ENCODE measurements around the gene RGS3. TPM values are rescaled to one million over a fixed set of nuclear protein-coding genes. Genes with fewer than 3 reads are reported as not detected.

The RGS3 gene
- total and polyA plus RNA-seq, 2 experiments from 2014 or later, result 44.5 to 48.6 TPM

GRCh38 chr9:113626735-113627495 is 163.4 kb downstream of the RGS3 start:
- Histone ChIP-seq H3K36me3 (ENCODE audit: low read depth) (no peaks in the 10 kb centered on the region), H3K27ac (no peak overlapping the region), H3K9me2 (ENCODE audit: insufficient read depth) (no peaks in the 10 kb centered on the region), H3K9ac (no peak overlapping the region), H3K79me2 (ENCODE audit: insufficient read depth) (no peaks in the 10 kb centered on the region), H3K4me3 (no peak overlapping the region), H3K9me3 (ENCODE audit: low read depth) (no peaks in the 10 kb centered on the region), H2AFZ (peak overlapping the region; percentile 54), H3K4me2 (ENCODE audit: unreplicated experiment) (no peak overlapping the region), H3F3A (ENCODE audit: insufficient read depth) (peaks cover 21% of the 10 kb centered on the region), H4K20me1 (ENCODE audit: insufficient read depth) (no peaks in the 10 kb centered on the region), H3K27me3 (replicated peaks; ENCODE audit: insufficient read depth) (no peaks in the 10 kb centered on the region), H3K4me1 (ENCODE audit: insufficient read depth) (peaks cover 40% of the 10 kb centered on the region)
- no peak for TF ChIP-seq EZH2phosphoT487 (IDR thresholded peaks at IDR 0.05; ENCODE audit: insufficient read depth, low read depth)
- TF ChIP-seq EZH2 (IDR thresholded peaks at IDR 0.05; ENCODE audit: insufficient read depth, poor library complexity, severe bottlenecking), result no peak
- WGBS, 2 experiments (ENCODE audit: low coverage in 1 of 2, low lambda C conversion rate in 2 of 2, missing lambda C conversion rate in 2 of 2), result 47 to 55% methylated on average over 8 of the region's 8 CpGs
- in situ Hi-C loops (cut with MboI), result no loop called here
- peak; percentile 53 for DNase-seq

GRCh38 chr9:113628621-113629020 is 165.1 kb downstream of the RGS3 start:
- peaks cover 6% of the 10 kb centered on the region for H3F3A ChIP-seq (ENCODE audit: insufficient read depth)
- no peak for DNase-seq
- H3K79me2 ChIP-seq (ENCODE audit: insufficient read depth), result no peaks in the 10 kb centered on the region
- no peak for TF ChIP-seq EZH2phosphoT487 (IDR thresholded peaks at IDR 0.05; ENCODE audit: insufficient read depth, low read depth)
- no peak for TF ChIP-seq EZH2 (IDR thresholded peaks at IDR 0.05; ENCODE audit: insufficient read depth, poor library complexity, severe bottlenecking)
- no peak overlapping the region for H3K4me2 ChIP-seq (ENCODE audit: unreplicated experiment)
- no peak overlapping the region for H3K27ac ChIP-seq
- H3K9me3 ChIP-seq (ENCODE audit: low read depth), result no peaks in the 10 kb centered on the region
- no peak overlapping the region for H2AFZ ChIP-seq
- WGBS, 2 experiments (ENCODE audit: low coverage in 1 of 2, low lambda C conversion rate in 2 of 2, missing lambda C conversion rate in 2 of 2), result 84 to 91% methylated on average over 4 of the region's 4 CpGs
- no peaks in the 10 kb centered on the region for H3K9me2 ChIP-seq (ENCODE audit: insufficient read depth)
- in situ Hi-C loops (cut with MboI), result no loop called here
- H3K4me1 ChIP-seq (ENCODE audit: insufficient read depth), result peaks cover 31% of the 10 kb centered on the region
- H3K9ac ChIP-seq, result no peak overlapping the region
- H4K20me1 ChIP-seq (ENCODE audit: insufficient read depth), result no peaks in the 10 kb centered on the region
- H3K4me3 ChIP-seq, result no peak overlapping the region
- H3K36me3 ChIP-seq (ENCODE audit: low read depth), result no peaks in the 10 kb centered on the region
- no peaks in the 10 kb centered on the region for H3K27me3 ChIP-seq (replicated peaks; ENCODE audit: insufficient read depth)

GRCh38 chr9:113630386-113631136 is 167.0 kb downstream of the RGS3 start:
- in situ Hi-C loops (cut with MboI), result no loop called here
- no peaks in the 10 kb centered on the region for H3F3A ChIP-seq (ENCODE audit: insufficient read depth)
- no peak overlapping the region for H2AFZ ChIP-seq
- WGBS, 2 experiments (ENCODE audit: low coverage in 1 of 2, low lambda C conversion rate in 2 of 2, missing lambda C conversion rate in 2 of 2), result 90 to 91% methylated on average over 11 of the region's 11 CpGs
- peaks cover 15% of the 10 kb centered on the region for H3K4me1 ChIP-seq (ENCODE audit: insufficient read depth)
- H3K9ac ChIP-seq, result no peak overlapping the region
- H3K36me3 ChIP-seq (ENCODE audit: low read depth), result no peaks in the 10 kb centered on the region
- H3K4me2 ChIP-seq (ENCODE audit: unreplicated experiment), result no peak overlapping the region
- H3K79me2 ChIP-seq (ENCODE audit: insufficient read depth), result no peaks in the 10 kb centered on the region
- TF ChIP-seq EZH2phosphoT487 (IDR thresholded peaks at IDR 0.05; ENCODE audit: insufficient read depth, low read depth) (no peak), EZH2 (IDR thresholded peaks at IDR 0.05; ENCODE audit: insufficient read depth, poor library complexity, severe bottlenecking) (no peak)
- no peak overlapping the region for H3K4me3 ChIP-seq
- no peaks in the 10 kb centered on the region for H3K9me3 ChIP-seq (ENCODE audit: low read depth)
- no peaks in the 10 kb centered on the region for H4K20me1 ChIP-seq (ENCODE audit: insufficient read depth)
- no peak overlapping the region for H3K27ac ChIP-seq
- no peaks in the 10 kb centered on the region for H3K27me3 ChIP-seq (replicated peaks; ENCODE audit: insufficient read depth)
- no peaks in the 10 kb centered on the region for H3K9me2 ChIP-seq (ENCODE audit: insufficient read depth)
- DNase-seq, result no peak

- H4K20me1 ChIP-seq (ENCODE audit: insufficient read depth), result no peaks in the 10 kb centered on the region
- TF ChIP-seq EZH2 (IDR thresholded peaks at IDR 0.05; ENCODE audit: insufficient read depth, poor library complexity, severe bottlenecking) (no peak), EZH2phosphoT487 (IDR thresholded peaks at IDR 0.05; ENCODE audit: insufficient read depth, low read depth) (no peak)
- H3K4me3 ChIP-seq, result no peak overlapping the region
- H3K4me1 ChIP-seq (ENCODE audit: insufficient read depth), result peaks cover 14% of the 10 kb centered on the region
- peak; percentile 28 for DNase-seq
- no peaks in the 10 kb centered on the region for H3K9me3 ChIP-seq (ENCODE audit: low read depth)
- H3K36me3 ChIP-seq (ENCODE audit: low read depth), result no peaks in the 10 kb centered on the region
- H3K27me3 ChIP-seq (replicated peaks; ENCODE audit: insufficient read depth), result no peaks in the 10 kb centered on the region
- no peak overlapping the region for H3K27ac ChIP-seq
- no peak overlapping the region for H3K4me2 ChIP-seq (ENCODE audit: unreplicated experiment)
- no peak overlapping the region for H3K9ac ChIP-seq
- no peak overlapping the region for H2AFZ ChIP-seq
- 27 to 36% methylated on average over 10 of the region's 10 CpGs for WGBS, 2 experiments (ENCODE audit: low coverage in 1 of 2, low lambda C conversion rate in 2 of 2, missing lambda C conversion rate in 2 of 2)
- in situ Hi-C loops (cut with MboI), result no loop called here
- no peaks in the 10 kb centered on the region for H3K9me2 ChIP-seq (ENCODE audit: insufficient read depth)
- H3K79me2 ChIP-seq (ENCODE audit: insufficient read depth), result no peaks in the 10 kb centered on the region
- H3F3A ChIP-seq (ENCODE audit: insufficient read depth), result no peaks in the 10 kb centered on the region
These were observed 167.7 kb downstream of the RGS3 start for GRCh38 chr9:113631137-113631765.

All from GM23248 (cell line).